22Rv1 (cell line): ENCODE results near the gene SEC61A2.

Source experiments
- H3K27ac ChIP-seq: fragments of 450-650 bp; 2 replicates; pipeline ENCODE4 v1.5.1; 2017
- CTCF ChIP-seq: fragments of 450-650 bp; IDR thresholded peaks from 2 replicates; pipeline ENCODE4 v1.5.1; 2017; ENCODE audit warnings: mild to moderate bottlenecking
- ZFX ChIP-seq: fragments of 450-650 bp; IDR thresholded peaks from 2 replicates; pipeline ENCODE4 v1.6.1; 2017; ENCODE audit warnings: antibody characterized with exemption, borderline replicate concordance

Gene SEC61A2

GRCh38 chr10:12179606-12180170, 50.2 kb downstream of the SEC61A2 start:
- TF ChIP-seq ZFX = no peak
- TF ChIP-seq CTCF = no peak
- no peak overlapping the region for H3K27ac ChIP-seq

GRCh38 chr10:12180221-12180974, 50.9 kb downstream of the SEC61A2 start:
- no peak overlapping the region for H3K27ac ChIP-seq
- no peak for TF ChIP-seq ZFX
- no peak for TF ChIP-seq CTCF

GRCh38 chr10:12181065-12181775, 51.7 kb downstream of the SEC61A2 start:
- H3K27ac ChIP-seq = no peak overlapping the region
- TF ChIP-seq ZFX (no peak), CTCF (no peak)

GRCh38 chr10:12184165-12184564, 54.7 kb downstream of the SEC61A2 start:
- TF ChIP-seq CTCF = no peak
- TF ChIP-seq ZFX = no peak
- H3K27ac ChIP-seq = no peak overlapping the region

GRCh38 chr10:12186323-12186722, 56.8 kb downstream of the SEC61A2 start:
- TF ChIP-seq CTCF (no peak), ZFX (no peak)
- no peak overlapping the region for H3K27ac ChIP-seq

GRCh38 chr10:12187321-12187905, 57.9 kb downstream of the SEC61A2 start:
- H3K27ac ChIP-seq = no peak overlapping the region
- TF ChIP-seq ZFX (no peak), CTCF (no peak)

- H3K27ac ChIP-seq = no peak overlapping the region
- TF ChIP-seq ZFX (no peak), CTCF (no peak)
These were observed 59.2 kb downstream of the SEC61A2 start for GRCh38 chr10:12188656-12189055.
